Measurements from ENCODE around the gene SLC25A24.

The SLC25A24 gene

GRCh38 chr1:108089477-108089876 lies 110.7 kb downstream of the SLC25A24 start:
- DNase-seq, result no peak

GRCh38 chr1:108085628-108086027 lies 114.5 kb downstream of the SLC25A24 start:
- no peak for DNase-seq

GRCh38 chr1:108084866-108085477 lies 115.2 kb downstream of the SLC25A24 start:
- no peak for DNase-seq

Measured in bone marrow (tissue), 2 donors.